Body of pancreas (tissue), 4 donors: ENCODE data around the gene PAM. TPM values are rescaled to one million over a fixed set of nuclear protein-coding genes. Genes with fewer than 3 reads are reported as not detected.

Source experiments
- ATAC-seq: fragments of 150-250 bp; one replicate; pipeline ENCODE4 v1.9.1; 2016
- DNase-seq, 4 donors: peaks; one replicate each; pipeline ENCODE4 v3.0.0-alpha.2; 2019
- H3K27ac ChIP-seq, 4 donors: fragments of 200-600 bp; sonication (generic); 1 replicate in 3 of 4; 2 replicates in 1 of 4; pipeline versions ENCODE4 v1.5.1 to v1.6.1; 2016 to 2019; ENCODE audit warnings: mild to moderate bottlenecking in 1 of 4, mixed read lengths in 1 of 4, moderate library complexity in 1 of 4
- H3K27me3 ChIP-seq, 2 donors: fragments of 200-600 bp; sonication (generic); one replicate each; pipeline ENCODE4 v1.6.0; 2016; ENCODE audit warnings: mild to moderate bottlenecking in 1 of 2
- H3K36me3 ChIP-seq, 2 donors: fragments of 200-600 bp; sonication (generic); replicated peaks in 1 of 2; 2 replicates each; pipeline ENCODE4 v1.5.1; 2016; ENCODE audit warnings: low read depth in 2 of 2; ENCODE audit not compliant: insufficient read depth in 1 of 2
- H3K4me1 ChIP-seq: fragments of 200-600 bp; sonication (generic); one replicate; pipeline ENCODE4 v1.6.0; 2016
- H3K4me3 ChIP-seq, 2 donors: fragments of 200-600 bp; sonication (generic); 1 replicate in 1 of 2; 2 replicates in 1 of 2; pipeline ENCODE4 v1.5.1; 2016 to 2019
- H3K9me3 ChIP-seq, 3 donors: fragments of 200-600 bp; sonication (generic); 1 replicate in 2 of 3; 2 replicates in 1 of 3; pipeline ENCODE4 v1.5.1; 2016
- POLR2A ChIP-seq, 3 donors: fragments of 450-650 bp; IDR thresholded peaks; one replicate each; pipeline ENCODE4 v1.6.1; 2016; ENCODE audit warnings: antibody characterized with exemption in 3 of 3, mild to moderate bottlenecking in 2 of 3
- WGBS, 2 donors: methylation state at CpG; one replicate each; pipeline ENCODE4 v1.1.5; 2017; 5-methylcytosine and 5-hydroxymethylcytosine counted together
- intact Hi-C: fragments of 100-400 bp; cut with DNase I; formaldehyde crosslinking; loops from one replicate; pipeline ENCODE4 v1.15.1; 2023
- total RNA-seq, 2 donors: library from RNA; depleted of rRNA; stranded (reverse); fragments of >200 nt; gene quantifications; one replicate each; pipeline ENCODE4 v1.1.0, GENCODE V29; 2016
- TF ChIP-seq, protein P1 (sequence below), 7 experiments: fragments of 450-650 bp in 4 of 7; fragments of 200-600 bp in 3 of 7; sonication (generic) in 3 of 7; IDR thresholded peaks; one replicate each; pipeline ENCODE4 v1.5.1; 2016 to 2019; ENCODE audit warnings: antibody characterized with exemption in 7 of 7

The PAM gene
- total RNA-seq, 2 donors from 2014 or later: 75.2 to 111 TPM

DNA sequence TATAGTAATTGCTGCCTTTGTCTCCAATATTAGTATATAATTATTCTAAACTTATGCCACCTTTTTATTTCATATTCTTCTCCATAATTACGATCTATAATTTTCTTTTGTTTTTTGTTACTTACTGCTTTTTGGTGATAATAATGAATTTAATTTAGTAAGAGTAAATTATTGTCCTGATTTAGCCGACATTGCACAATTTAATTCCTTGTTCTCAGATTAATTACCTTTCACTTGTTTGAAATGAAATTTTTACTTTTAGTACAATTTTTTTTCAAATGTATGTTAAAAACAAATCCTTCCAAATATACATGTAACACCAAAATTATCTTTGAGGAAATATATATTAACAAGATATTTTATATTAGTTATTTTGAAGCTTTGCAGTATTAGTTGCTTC is 201.5 kb downstream of the PAM start:
- Histone ChIP-seq H3K36me3 (no peaks in the 10 kb centered on the region), H3K4me1 (peaks cover 5% of the 10 kb centered on the region), H3K27ac (no peak overlapping the region), H3K27me3 (no peaks in the 10 kb centered on the region), H3K9me3 (no peaks in the 10 kb centered on the region), H3K4me3 (no peak overlapping the region)
- no peak for ATAC-seq
- WGBS, 2 donors: 92 to 98% methylated on average over 2 of the region's 2 CpGs
- intact Hi-C loops: no loop called here
- DNase-seq: no peak
- TF ChIP-seq, protein P1, sequence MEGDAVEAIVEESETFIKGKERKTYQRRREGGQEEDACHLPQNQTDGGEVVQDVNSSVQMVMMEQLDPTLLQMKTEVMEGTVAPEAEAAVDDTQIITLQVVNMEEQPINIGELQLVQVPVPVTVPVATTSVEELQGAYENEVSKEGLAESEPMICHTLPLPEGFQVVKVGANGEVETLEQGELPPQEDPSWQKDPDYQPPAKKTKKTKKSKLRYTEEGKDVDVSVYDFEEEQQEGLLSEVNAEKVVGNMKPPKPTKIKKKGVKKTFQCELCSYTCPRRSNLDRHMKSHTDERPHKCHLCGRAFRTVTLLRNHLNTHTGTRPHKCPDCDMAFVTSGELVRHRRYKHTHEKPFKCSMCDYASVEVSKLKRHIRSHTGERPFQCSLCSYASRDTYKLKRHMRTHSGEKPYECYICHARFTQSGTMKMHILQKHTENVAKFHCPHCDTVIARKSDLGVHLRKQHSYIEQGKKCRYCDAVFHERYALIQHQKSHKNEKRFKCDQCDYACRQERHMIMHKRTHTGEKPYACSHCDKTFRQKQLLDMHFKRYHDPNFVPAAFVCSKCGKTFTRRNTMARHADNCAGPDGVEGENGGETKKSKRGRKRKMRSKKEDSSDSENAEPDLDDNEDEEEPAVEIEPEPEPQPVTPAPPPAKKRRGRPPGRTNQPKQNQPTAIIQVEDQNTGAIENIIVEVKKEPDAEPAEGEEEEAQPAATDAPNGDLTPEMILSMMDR (IDR thresholded peaks at IDR 0.05): no peak
- TF ChIP-seq POLR2A (IDR thresholded peaks at IDR 0.05): no peak

DNA sequence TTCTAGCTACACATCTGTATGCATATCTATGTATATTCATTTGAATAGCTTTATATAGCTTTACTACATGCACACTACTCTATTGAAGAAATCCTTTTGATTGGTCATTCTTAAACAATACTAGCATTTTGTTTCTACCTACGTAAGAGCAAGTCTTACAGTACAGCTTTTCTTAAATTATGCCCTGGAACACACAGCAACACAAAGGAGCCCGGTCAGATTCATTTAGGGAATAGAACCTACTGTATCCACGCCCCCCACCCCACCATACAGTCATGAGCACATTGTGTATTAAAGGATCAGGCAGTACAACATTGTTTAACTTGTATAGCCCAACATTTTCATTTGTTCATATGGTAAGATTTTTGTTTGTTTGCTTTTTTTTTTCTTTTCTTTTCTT is 202.0 kb downstream of the PAM start:
- Histone ChIP-seq H3K27me3 (no peaks in the 10 kb centered on the region), H3K9me3 (no peaks in the 10 kb centered on the region), H3K4me3 (no peak overlapping the region), H3K27ac (no peak overlapping the region), H3K4me1 (peaks cover 5% of the 10 kb centered on the region), H3K36me3 (no peaks in the 10 kb centered on the region)
- 94 to 100% methylated on average over 3 of the region's 3 CpGs for WGBS, 2 donors
- DNase-seq (no peak), ATAC-seq (no peak)
- intact Hi-C loops: no loop called here
- TF ChIP-seq POLR2A (IDR thresholded peaks at IDR 0.05): no peak
- TF ChIP-seq, protein P1 (IDR thresholded peaks at IDR 0.05): no peak

DNA sequence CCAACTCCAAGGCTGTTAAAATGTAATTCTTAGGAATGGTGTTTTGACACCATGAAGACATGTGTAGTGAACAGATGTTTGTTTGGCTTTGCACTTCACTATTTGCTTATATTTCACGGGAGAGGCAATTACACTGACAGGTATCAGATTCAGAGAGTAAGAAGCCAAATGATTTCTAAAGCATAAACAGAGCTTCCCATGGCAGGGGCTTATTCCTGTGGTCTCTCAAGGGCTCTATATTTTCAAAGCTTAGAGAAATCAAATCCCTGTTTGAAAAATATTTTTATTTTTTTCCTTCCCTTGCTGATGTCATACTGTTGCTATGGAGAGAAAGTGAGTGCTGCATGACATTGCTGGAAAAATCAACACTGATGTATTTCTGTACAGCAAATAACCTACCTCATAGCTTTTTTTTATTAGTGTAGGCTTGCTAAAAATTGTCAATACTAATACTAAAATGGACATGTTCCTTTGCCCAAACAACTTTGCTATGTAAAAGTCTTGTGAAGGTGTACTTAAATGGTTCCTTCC is 203.4 kb downstream of the PAM start:
- WGBS, 2 donors: 13 to 27% methylated on average over 1 of the region's 1 CpG
- ATAC-seq (peak; percentile 95), DNase-seq (no peak)
- Histone ChIP-seq H3K4me3 (no peak overlapping the region), H3K27ac (peak overlapping the region in 2 of 4 donors; percentile 42 to 54), H3K4me1 (peaks cover 5% of the 10 kb centered on the region), H3K27me3 (no peaks in the 10 kb centered on the region), H3K36me3 (no peaks in the 10 kb centered on the region), H3K9me3 (no peaks in the 10 kb centered on the region)
- TF ChIP-seq POLR2A (IDR thresholded peaks at IDR 0.05): no peak
- TF ChIP-seq, protein P1 (IDR thresholded peaks at IDR 0.05): no peak
- intact Hi-C loops: no loop called here

DNA sequence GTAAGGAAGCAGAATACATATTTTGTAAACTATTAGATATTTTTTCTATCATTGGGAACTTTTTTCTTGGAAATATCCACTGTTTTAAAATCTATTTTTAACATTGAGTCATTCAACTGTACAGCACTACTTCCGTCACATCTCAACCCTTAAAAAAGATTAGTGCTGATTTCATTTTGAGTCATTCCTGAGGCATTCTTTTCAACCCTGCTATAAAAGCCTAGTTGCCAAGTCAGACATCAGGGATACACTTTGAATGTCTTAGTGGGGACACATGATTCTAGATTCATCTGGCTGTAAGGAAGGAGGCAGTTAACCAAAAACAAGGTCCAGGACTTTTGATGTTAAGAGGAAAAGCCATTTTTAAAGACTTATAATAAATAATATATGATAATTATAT is 203.9 kb downstream of the PAM start:
- peak overlapping the region in 2 of 4 donors; percentile 42 to 54 for H3K27ac ChIP-seq
- no peak overlapping the region for H3K4me3 ChIP-seq
- intact Hi-C loops: no loop called here
- TF ChIP-seq, protein P1 (IDR thresholded peaks at IDR 0.05): no peak
- TF ChIP-seq POLR2A (IDR thresholded peaks at IDR 0.05): no peak
- no peak for DNase-seq
- no peaks in the 10 kb centered on the region for H3K9me3 ChIP-seq
- no peaks in the 10 kb centered on the region for H3K27me3 ChIP-seq
- peak; percentile 63 for ATAC-seq
- H3K36me3 ChIP-seq: no peaks in the 10 kb centered on the region
- 42 to 76% methylated on average over 1 of the region's 1 CpG for WGBS, 2 donors
- H3K4me1 ChIP-seq: peaks cover 5% of the 10 kb centered on the region

DNA sequence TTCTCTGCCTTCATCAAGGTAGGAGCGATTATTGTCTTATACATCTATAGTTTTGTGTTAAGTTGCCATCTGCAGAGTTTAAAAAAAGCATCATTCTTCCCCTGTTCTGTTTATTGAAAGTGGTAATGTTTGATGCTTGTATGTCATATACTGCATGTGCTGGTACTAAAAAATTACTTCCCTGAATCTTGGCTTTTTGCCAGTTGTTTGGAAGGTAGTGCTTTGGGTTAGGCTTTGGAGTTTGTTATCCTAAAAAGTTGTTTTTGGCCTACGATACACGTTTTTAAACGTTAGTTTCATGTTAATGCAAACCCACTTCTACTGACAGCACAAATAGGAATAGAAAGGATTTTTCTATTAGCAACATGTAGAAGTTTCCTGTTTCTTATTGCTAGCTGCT is 206.6 kb downstream of the PAM start:
- Histone ChIP-seq H3K4me1 (peaks cover 5% of the 10 kb centered on the region), H3K4me3 (no peak overlapping the region), H3K36me3 (no peaks in the 10 kb centered on the region), H3K9me3 (no peaks in the 10 kb centered on the region), H3K27me3 (no peaks in the 10 kb centered on the region), H3K27ac (no peak overlapping the region)
- ATAC-seq (no peak), DNase-seq (no peak)
- no peak for TF ChIP-seq POLR2A (IDR thresholded peaks at IDR 0.05)
- TF ChIP-seq, protein P1 (IDR thresholded peaks at IDR 0.05): no peak
- 51 to 55% methylated on average over 4 of the region's 4 CpGs for WGBS, 2 donors
- intact Hi-C loops: no loop called here
